K562 (cell line): ENCODE data around the gene TRIM38. TPM values are rescaled to one million over a fixed set of nuclear protein-coding genes. Genes with fewer than 3 reads are reported as not detected.
A peak's percentile ranks its signal among the peaks of the same experiment; 100 is the strongest.

Experiments
- ATF1 ChIP-seq, 2 experiments: fragments of 450-650 bp in 1 of 2; IDR thresholded peaks; 2 replicates each; pipeline ENCODE4 v1.6.1; 2016; ENCODE audit warnings: missing compliant biosample characterization in 1 of 2, missing genetic modification characterization in 1 of 2
- DDX20 ChIP-seq: fragments of 450-650 bp; IDR thresholded peaks from 2 replicates; pipeline ENCODE4 v1.6.1; 2016; ENCODE audit warnings: missing genetic modification characterization, low read depth, mild to moderate bottlenecking, missing compliant biosample characterization, moderate library complexity
- E2F6 ChIP-seq, 2 experiments: IDR thresholded peaks; 2 replicates each; pipeline ENCODE4 v1.6.1; 2011; ENCODE audit warnings: borderline replicate concordance in 1 of 2, control low read depth in 1 of 2, low read depth in 1 of 2, low read length in 1 of 2, mild to moderate bottlenecking in 1 of 2, mixed read lengths in 1 of 2, moderate library complexity in 1 of 2; ENCODE audit not compliant: insufficient read depth in 1 of 2, insufficient read length in 1 of 2, poor library complexity in 1 of 2, severe bottlenecking in 1 of 2; ENCODE audit errors: extremely low read depth in 1 of 2
- GTF3C2 ChIP-seq: IDR thresholded peaks from 3 replicates; pipeline ENCODE4 v1.6.1; 2011; ENCODE audit warnings: borderline replicate concordance, mild to moderate bottlenecking, moderate library complexity; ENCODE audit not compliant: insufficient read length; ENCODE audit errors: extremely low read depth
- KDM1A ChIP-seq, 2 experiments: fragments of 450-650 bp; IDR thresholded peaks; 2 replicates each; pipeline ENCODE4 v1.6.1; 2016; ENCODE audit warnings: mild to moderate bottlenecking in 2 of 2
- KLF1 ChIP-seq: fragments of 450-650 bp; IDR thresholded peaks from 2 replicates; pipeline ENCODE4 v1.6.1; 2016; ENCODE audit warnings: missing genetic modification characterization, missing compliant biosample characterization
- KLF13 ChIP-seq: fragments of 450-650 bp; IDR thresholded peaks from 2 replicates; pipeline ENCODE4 v1.6.1; 2016; ENCODE audit warnings: missing genetic modification characterization, low read depth, mild to moderate bottlenecking, missing compliant biosample characterization, moderate library complexity, borderline replicate concordance
- L3MBTL2 ChIP-seq: fragments of 450-650 bp; IDR thresholded peaks from 2 replicates; pipeline ENCODE4 v1.6.1; 2016; ENCODE audit warnings: mild to moderate bottlenecking, moderate library complexity
- MYBL2 ChIP-seq, 2 experiments: fragments of 450-650 bp in 1 of 2; sonication (generic) in 1 of 2; formaldehyde crosslinking in 1 of 2; IDR thresholded peaks; 2 replicates each; pipeline versions ENCODE4 v1.6.1 to v1.8.1; 2017 to 2022; ENCODE audit warnings: borderline replicate concordance in 1 of 2, inconsistent platforms in 1 of 2, low read depth in 1 of 2, mild to moderate bottlenecking in 1 of 2, missing genetic modification reagents in 1 of 2, moderate library complexity in 1 of 2
- TRIM25 ChIP-seq: fragments of 450-650 bp; IDR thresholded peaks from 2 replicates; pipeline ENCODE4 v1.7.0; 2016; ENCODE audit warnings: borderline replicate concordance
- ZBTB12 ChIP-seq: fragments of 250-450 bp; sonication (Bioruptor Pico); IDR thresholded peaks from 2 replicates; pipeline ENCODE4 v1.4.0; 2020
- ZEB2 ChIP-seq: fragments of 450-650 bp; IDR thresholded peaks from 2 replicates; pipeline ENCODE4 v1.6.1; 2016
- ZNF311 ChIP-seq: fragments of 250-450 bp; sonication (Bioruptor Pico); IDR thresholded peaks from 2 replicates; pipeline ENCODE4 v1.4.0; 2020; ENCODE audit warnings: mild to moderate bottlenecking, moderate library complexity
- ZNF518B ChIP-seq: fragments of 250-450 bp; sonication (Bioruptor Pico); IDR thresholded peaks from 2 replicates; pipeline ENCODE4 v1.5.0; 2021; ENCODE audit warnings: mild to moderate bottlenecking, moderate library complexity
- polyA plus RNA-seq, 8 experiments: library from polyadenylated mRNA; depleted of rRNA in 4 of 8; stranded (reverse) in 5 of 8; unstranded in 3 of 8; fragments of >200 nt; fragmentation: Nextera tagmentation in 2 of 8; fragmentation: Illumina TruSeq in 1 of 8; extraction: Ambion mirVana in 2 of 8; extraction: Trizol in 1 of 8; gene quantifications; 2 replicates each; pipeline versions ENCODE4 v1.2.1 to v1.2.3, GENCODE V29; 2011 to 2014; ENCODE audit warnings: inconsistent platforms in 1 of 8, missing spikeins in 1 of 8
- total RNA-seq, 7 experiments: library from RNA; depleted of rRNA in 6 of 7; stranded (reverse); fragments of >200 nt in 6 of 7; fragmentation: Illumina TruSeq in 2 of 7; extraction: Trizol in 2 of 7; gene quantifications; 2 replicates each; pipeline versions ENCODE4 v1.2.1 to v1.2.3, GENCODE V29; 2011 to 2021; ENCODE audit warnings: low replicate concordance in 1 of 7

Gene TRIM38
- total and polyA plus RNA-seq, 9 of the 15 experiments (the other 6 are each of a cell fraction or from before 2014, with no cell fraction given), result 1.7 to 6.7 (median 6.3) TPM

- TF ChIP-seq GTF3C2, result no peak
- no peak for TF ChIP-seq ATF1 (CRISPR knock-in tag; IDR thresholded peaks at IDR 0.05)
- peak; percentile 75 for TF ChIP-seq ATF1 (tag; IDR thresholded peaks at IDR 0.05)
- no peak for TF ChIP-seq MYBL2 (IDR thresholded peaks at IDR 0.05; ENCODE audit: low read depth)
- no peak for TF ChIP-seq MYBL2 (CRISPR knock-in tag; IDR thresholded peaks at IDR 0.05; ENCODE audit: borderline replicate concordance)
- no peak for TF ChIP-seq DDX20 (tag)
- TF ChIP-seq ZBTB12, result 0 out of 2 replicates have a peak, but pooled peaks have one; percentile 28
- 0 out of 2 replicates have a peak, but pooled peaks have one; percentile 17 for TF ChIP-seq TRIM25
- TF ChIP-seq KLF1 (tag), result peak; percentile 47; the same call in 1 of the 2 replicates
- no peak for TF ChIP-seq KDM1A (IDR thresholded peaks at IDR 0.05)
- TF ChIP-seq E2F6 (IDR thresholded peaks at IDR 0.05; ENCODE audit: borderline replicate concordance in 1 of 2, extremely low read depth in 1 of 2, insufficient read depth in 1 of 2, insufficient read length in 1 of 2, low read depth in 1 of 2, low read length in 1 of 2, poor library complexity in 1 of 2, severe bottlenecking in 1 of 2), result peak in 1 of 2 experiments; percentile 75
- TF ChIP-seq ZNF518B, result no peak
- TF ChIP-seq ZEB2, result no peak
- 0 out of 2 replicates have a peak, but pooled peaks have one; percentile 14 for TF ChIP-seq ZNF311 (CRISPR knock-in tag)
- no peak for TF ChIP-seq KLF13 (tag)
- TF ChIP-seq L3MBTL2, result peak; percentile 51
These were observed 70.7 kb downstream of the TRIM38 start (continued) for GRCh38 chr6:26033085-26033940.
